ENCODE measurements around the gene LRRIQ1.

The LRRIQ1 gene

DNA sequence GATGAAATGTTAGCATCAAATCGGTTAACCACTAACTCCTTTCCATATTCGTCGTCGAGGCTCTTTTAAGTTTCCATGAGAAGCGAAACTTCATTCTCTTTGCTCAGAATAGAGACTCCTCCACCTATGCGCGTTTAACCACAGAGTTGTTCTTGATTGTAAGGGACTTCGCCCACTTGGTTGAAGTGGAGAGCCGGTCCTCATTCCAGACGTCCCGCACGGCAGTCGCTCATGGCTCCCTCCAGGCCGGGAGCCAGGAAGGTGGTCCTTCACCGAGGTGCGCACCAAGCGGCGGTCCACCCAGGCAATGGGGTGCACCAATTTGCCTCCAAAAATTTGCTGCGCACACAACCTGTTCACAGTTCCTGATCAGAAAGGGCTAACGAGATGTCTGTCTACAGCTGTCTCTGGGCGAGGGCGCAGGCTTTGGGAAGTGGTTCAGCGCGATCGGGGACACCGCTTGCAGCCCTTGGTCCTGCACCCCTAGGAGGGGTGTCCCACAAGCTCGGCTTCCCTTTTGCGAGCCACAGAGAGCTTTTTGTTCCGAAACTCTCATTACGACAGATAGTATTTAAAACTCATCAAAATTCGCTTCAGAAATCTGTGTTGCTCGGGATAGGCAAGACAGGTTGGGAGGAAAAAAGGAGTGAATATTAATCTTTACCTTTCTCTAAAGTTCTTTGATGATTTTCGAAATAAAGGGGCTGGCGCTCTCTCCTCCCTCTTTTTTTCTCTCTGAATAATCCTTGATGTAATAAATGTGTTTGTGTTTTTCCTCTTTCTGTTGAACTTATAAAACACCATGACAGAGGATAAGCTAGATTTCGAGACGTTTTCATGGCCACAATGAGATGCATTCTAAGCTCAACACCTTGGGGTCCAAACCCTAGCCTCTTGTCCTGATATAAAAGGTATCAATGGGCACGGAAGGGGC, 237.5 kb downstream of the LRRIQ1 start:
- TF ChIP-seq, protein P1, sequence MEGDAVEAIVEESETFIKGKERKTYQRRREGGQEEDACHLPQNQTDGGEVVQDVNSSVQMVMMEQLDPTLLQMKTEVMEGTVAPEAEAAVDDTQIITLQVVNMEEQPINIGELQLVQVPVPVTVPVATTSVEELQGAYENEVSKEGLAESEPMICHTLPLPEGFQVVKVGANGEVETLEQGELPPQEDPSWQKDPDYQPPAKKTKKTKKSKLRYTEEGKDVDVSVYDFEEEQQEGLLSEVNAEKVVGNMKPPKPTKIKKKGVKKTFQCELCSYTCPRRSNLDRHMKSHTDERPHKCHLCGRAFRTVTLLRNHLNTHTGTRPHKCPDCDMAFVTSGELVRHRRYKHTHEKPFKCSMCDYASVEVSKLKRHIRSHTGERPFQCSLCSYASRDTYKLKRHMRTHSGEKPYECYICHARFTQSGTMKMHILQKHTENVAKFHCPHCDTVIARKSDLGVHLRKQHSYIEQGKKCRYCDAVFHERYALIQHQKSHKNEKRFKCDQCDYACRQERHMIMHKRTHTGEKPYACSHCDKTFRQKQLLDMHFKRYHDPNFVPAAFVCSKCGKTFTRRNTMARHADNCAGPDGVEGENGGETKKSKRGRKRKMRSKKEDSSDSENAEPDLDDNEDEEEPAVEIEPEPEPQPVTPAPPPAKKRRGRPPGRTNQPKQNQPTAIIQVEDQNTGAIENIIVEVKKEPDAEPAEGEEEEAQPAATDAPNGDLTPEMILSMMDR (IDR thresholded peaks at IDR 0.05; ENCODE audit: extremely low read depth, insufficient read depth, missing control alignments): no peak
- no peak for DNase-seq (ENCODE audit: low spot score)
- in situ Hi-C loops (cut with MboI; ENCODE audit: low pct_unique_long_range_greater_than_20kb, low sequenced_read_pairs, unreplicated experiment): no loop called here

DNA sequence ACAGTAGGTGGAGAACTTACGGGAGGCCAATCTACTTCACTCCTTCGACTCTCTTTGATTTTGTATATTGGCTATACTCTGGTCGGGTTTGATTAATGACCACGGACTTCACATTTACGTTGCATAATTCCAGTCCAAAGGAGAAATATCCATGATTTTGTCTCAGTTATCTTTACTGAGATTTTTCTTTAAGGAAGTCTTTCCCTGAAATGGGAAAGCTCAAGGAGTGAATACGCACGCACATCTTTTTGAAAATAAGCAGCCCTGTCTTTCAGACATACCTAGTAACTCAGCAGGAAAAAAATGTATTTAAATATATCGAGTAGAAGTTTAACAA, 238.1 kb downstream of the LRRIQ1 start:
- DNase-seq (ENCODE audit: low spot score): no peak
- in situ Hi-C loops (cut with MboI; ENCODE audit: low pct_unique_long_range_greater_than_20kb, low sequenced_read_pairs, unreplicated experiment): no loop called here
- TF ChIP-seq, protein P1 (IDR thresholded peaks at IDR 0.05; ENCODE audit: extremely low read depth, insufficient read depth, missing control alignments): no peak

DNA sequence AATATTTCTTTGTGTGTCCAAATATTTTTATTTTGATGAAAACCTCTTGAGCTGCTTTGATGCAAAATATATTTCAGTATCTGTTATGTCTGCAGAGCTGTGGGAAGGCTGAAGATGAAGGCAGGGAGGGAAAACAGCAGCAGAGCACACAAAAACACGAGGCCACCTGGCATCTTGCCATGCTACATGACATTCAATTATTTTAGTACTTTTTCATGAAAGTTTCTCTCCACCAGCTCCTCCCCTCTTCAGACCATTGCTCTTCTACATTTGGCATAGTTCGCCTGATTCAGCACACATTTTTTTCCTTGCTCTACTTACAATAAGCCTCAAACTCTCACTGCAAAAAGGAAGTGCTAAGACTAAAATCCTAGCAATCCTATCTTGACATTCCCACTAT, 239.2 kb downstream of the LRRIQ1 start:
- DNase-seq (ENCODE audit: low spot score): no peak
- in situ Hi-C loops (cut with MboI; ENCODE audit: low pct_unique_long_range_greater_than_20kb, low sequenced_read_pairs, unreplicated experiment): no loop called here
- TF ChIP-seq, protein P1 (IDR thresholded peaks at IDR 0.05; ENCODE audit: extremely low read depth, insufficient read depth, missing control alignments): no peak

DNA sequence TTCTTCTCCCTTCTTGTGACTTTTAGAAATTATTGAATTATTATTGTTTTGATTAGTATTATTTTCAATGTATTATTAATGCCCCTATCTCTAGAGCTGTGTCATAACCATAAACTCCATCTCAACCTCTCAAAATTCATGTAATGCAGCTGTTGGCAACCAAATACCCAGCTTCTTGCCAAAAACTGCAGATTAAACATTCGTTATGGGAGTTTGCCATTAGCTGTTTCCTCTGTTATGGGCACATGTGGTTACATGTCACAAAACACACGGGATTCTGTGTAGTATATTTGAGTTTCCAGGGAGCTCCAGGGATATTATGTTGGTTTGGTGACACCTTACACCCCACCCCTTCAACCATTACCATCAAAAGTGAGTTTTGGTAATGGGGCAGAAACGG, 241.0 kb downstream of the LRRIQ1 start:
- in situ Hi-C loops (cut with MboI; ENCODE audit: low pct_unique_long_range_greater_than_20kb, low sequenced_read_pairs, unreplicated experiment): no loop called here
- TF ChIP-seq, protein P1 (IDR thresholded peaks at IDR 0.05; ENCODE audit: extremely low read depth, insufficient read depth, missing control alignments): no peak
- no peak for DNase-seq (ENCODE audit: low spot score)

DNA sequence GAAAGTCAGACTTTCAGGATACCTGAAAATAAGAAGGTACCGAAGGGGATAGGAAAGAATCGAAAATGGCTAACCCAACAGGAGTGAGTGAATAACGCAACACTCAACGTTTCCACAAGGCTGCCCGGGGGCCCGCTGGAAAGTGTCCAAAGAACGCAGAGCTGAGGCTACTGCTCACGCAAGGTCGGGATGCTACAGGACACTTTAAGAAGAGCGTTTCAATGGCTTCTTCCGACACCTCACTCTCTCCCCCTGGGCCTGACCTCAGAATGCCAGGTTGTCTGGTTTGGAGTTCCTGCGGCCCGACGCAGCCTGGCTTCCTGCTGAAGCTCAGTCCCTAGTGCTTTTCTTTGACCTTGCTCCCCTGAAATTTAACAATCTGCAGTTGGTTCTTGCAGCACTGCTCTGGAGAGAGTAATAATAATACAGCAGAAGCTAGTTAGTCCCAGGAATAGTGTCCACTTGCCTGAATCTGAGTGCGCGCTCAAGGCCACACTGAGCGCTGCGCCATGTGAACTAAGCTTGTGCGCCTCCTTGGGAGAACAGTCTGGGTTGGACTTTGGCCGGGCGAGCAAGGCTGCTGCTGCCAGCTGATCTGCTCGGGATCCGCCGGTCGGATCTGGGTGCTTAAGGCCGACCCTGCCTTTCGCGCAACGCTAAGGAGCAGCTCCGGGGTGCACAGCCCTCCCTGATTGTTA, 241.9 kb downstream of the LRRIQ1 start:
- in situ Hi-C loops (cut with MboI; ENCODE audit: low pct_unique_long_range_greater_than_20kb, low sequenced_read_pairs, unreplicated experiment): no loop called here
- no peak for DNase-seq (ENCODE audit: low spot score)
- TF ChIP-seq, protein P1 (IDR thresholded peaks at IDR 0.05; ENCODE audit: extremely low read depth, insufficient read depth, missing control alignments): no peak

DNA sequence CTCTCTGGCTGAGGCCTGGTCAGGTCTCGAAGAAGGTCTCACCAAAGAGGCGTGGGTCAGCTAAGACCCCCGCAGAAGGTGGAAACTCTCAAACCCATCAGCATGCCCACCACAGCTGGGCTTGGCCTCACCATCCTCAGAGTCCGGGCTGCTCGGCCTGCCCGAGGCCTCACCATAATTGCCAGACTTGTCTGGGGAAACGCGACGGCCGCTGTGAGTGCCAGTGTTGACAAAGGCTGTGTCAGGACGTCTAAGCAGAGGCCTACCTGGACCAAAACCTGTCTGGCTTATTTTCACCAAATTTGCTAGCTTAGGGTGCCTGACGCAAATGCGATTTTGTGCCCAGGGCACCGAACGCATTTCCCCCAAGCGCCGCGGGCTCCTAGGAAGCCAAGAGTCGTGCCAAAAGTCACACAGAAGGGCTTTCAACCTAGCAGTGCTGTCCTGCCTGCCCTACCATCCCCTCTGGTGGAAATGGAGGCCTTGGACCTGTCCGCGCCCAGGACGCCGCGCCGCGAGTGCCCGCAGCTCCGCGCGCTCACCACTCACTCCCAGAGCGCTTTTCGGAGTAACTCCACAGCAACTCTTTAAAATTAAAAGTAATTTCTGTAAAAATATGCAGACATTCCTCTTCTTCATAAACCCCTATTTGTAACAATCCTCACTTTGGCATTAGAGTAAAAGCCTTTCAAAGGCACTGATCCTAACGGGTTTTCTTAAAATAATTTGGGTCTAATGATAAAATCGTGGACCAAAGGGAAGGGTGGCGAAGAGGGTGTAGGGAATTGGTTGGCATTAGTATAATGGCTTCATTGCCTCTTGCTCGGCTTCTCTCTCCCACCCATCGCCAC, 242.7 kb downstream of the LRRIQ1 start:
- in situ Hi-C loops (cut with MboI; ENCODE audit: low pct_unique_long_range_greater_than_20kb, low sequenced_read_pairs, unreplicated experiment): no loop called here

More for the DNA sequence above, 242.7 kb downstream of the LRRIQ1 start:
- TF ChIP-seq, protein P1 (IDR thresholded peaks at IDR 0.05; ENCODE audit: extremely low read depth, insufficient read depth, missing control alignments): no peak
- DNase-seq (ENCODE audit: low spot score): no peak

Data from GM13977 (cell line).